GM23338 (cell line): ENCODE data around the gene LNP1. TPM values are rescaled to one million over a fixed set of nuclear protein-coding genes. Genes with fewer than 3 reads are reported as not detected.
A peak's percentile ranks its signal among the peaks of the same experiment; 100 is the strongest.

Experiments used
- ATAC-seq: fragments of 200-7000 bp; cut with Tn5 transposase; 3 replicates; pipeline ENCODE4 v1.9.1; 2020
- DNase-seq: peaks from one replicate; pipeline ENCODE4 v3.0.0-alpha.2; 2015; ENCODE audit warnings: low spot score
- H2AFZ ChIP-seq: fragments of 200-600 bp; sonication (generic); 2 replicates; pipeline ENCODE4 v1.8.0; 2016; ENCODE audit warnings: antibody characterized with exemption, mild to moderate bottlenecking, moderate library complexity
- H3F3A ChIP-seq: fragments of 200-600 bp; sonication (generic); replicated peaks from 2 replicates; pipeline ENCODE4 v1.8.0; 2017; ENCODE audit warnings: antibody characterized with exemption, mixed run types, low read depth
- H3K27ac ChIP-seq: fragments of 200-600 bp; sonication (generic); 2 replicates; pipeline ENCODE4 v1.6.1; 2016; ENCODE audit warnings: low read depth
- H3K27me3 ChIP-seq: fragments of 200-600 bp; sonication (generic); 2 replicates; pipeline ENCODE4 v1.8.0; 2016; ENCODE audit warnings: mild to moderate bottlenecking, mixed run types, moderate library complexity; ENCODE audit not compliant: insufficient read depth
- H3K36me3 ChIP-seq: fragments of 200-600 bp; sonication (generic); 2 replicates; pipeline ENCODE4 v1.8.0; 2016; ENCODE audit warnings: mild to moderate bottlenecking; ENCODE audit not compliant: insufficient read depth
- H3K4me1 ChIP-seq: fragments of 200-600 bp; sonication (generic); 2 replicates; pipeline ENCODE4 v1.8.0; 2016; ENCODE audit warnings: mild to moderate bottlenecking, moderate library complexity; ENCODE audit not compliant: insufficient read depth
- H3K4me2 ChIP-seq: fragments of 200-600 bp; sonication (generic); 2 replicates; pipeline ENCODE4 v1.7.1; 2017; ENCODE audit warnings: mixed run types
- H3K4me3 ChIP-seq: fragments of 200-600 bp; sonication (generic); 2 replicates; pipeline ENCODE4 v1.6.1; 2016; ENCODE audit warnings: mixed run types
- H3K79me2 ChIP-seq: fragments of 200-600 bp; sonication (generic); replicated peaks from 2 replicates; pipeline ENCODE4 v1.8.0; 2017; ENCODE audit warnings: mild to moderate bottlenecking; ENCODE audit not compliant: insufficient read depth
- H3K9me2 ChIP-seq: fragments of 200-600 bp; sonication (generic); 2 replicates; pipeline ENCODE4 v1.8.0; 2017; ENCODE audit not compliant: insufficient read depth
- H4K20me1 ChIP-seq: fragments of 200-600 bp; sonication (generic); replicated peaks from 2 replicates; pipeline ENCODE4 v1.8.0; 2017; ENCODE audit warnings: mild to moderate bottlenecking; ENCODE audit not compliant: insufficient read depth
- H3K27ac Mint-ChIP-seq: 2 replicates; pipeline ENCODE4 v1.8.0; 2020; ENCODE audit warnings: inconsistent platforms, mild to moderate bottlenecking, moderate library complexity, mixed read lengths
- H3K27me3 Mint-ChIP-seq: 3 replicates; pipeline ENCODE4 v1.8.0; 2022; ENCODE audit warnings: low read depth, mild to moderate bottlenecking, moderate library complexity, mixed read lengths, inconsistent platforms; ENCODE audit not compliant: insufficient read depth, poor library complexity
- H3K36me3 Mint-ChIP-seq: 3 replicates; pipeline ENCODE4 v1.8.0; 2021; ENCODE audit warnings: low read depth, mild to moderate bottlenecking, inconsistent platforms, moderate library complexity, mixed read lengths
- H3K4me1 Mint-ChIP-seq: 3 replicates; pipeline ENCODE4 v1.8.0; 2020; ENCODE audit warnings: mild to moderate bottlenecking, inconsistent platforms, mixed read lengths
- H3K4me3 Mint-ChIP-seq: 3 replicates; pipeline ENCODE4 v1.8.0; 2021; ENCODE audit warnings: moderate library complexity, mild to moderate bottlenecking, inconsistent platforms, mixed read lengths
- H3K9me3 Mint-ChIP-seq: 3 replicates; pipeline ENCODE4 v1.8.0; 2020; ENCODE audit warnings: moderate library complexity, mild to moderate bottlenecking, inconsistent platforms, mixed read lengths
- CREB1 ChIP-seq: fragments of 250-450 bp; sonication (Bioruptor Pico); IDR thresholded peaks from 2 replicates; pipeline ENCODE4 v1.5.0; 2020; ENCODE audit warnings: low read depth, mild to moderate bottlenecking, moderate library complexity
- EZH2 ChIP-seq: fragments of 200-600 bp; sonication (generic); IDR thresholded peaks from one replicate; pipeline ENCODE4 v1.8.0; 2017; ENCODE audit warnings: antibody characterized with exemption, mild to moderate bottlenecking, low read depth; ENCODE audit not compliant: unreplicated experiment
- EZH2phosphoT487 ChIP-seq: fragments of 200-600 bp; sonication (generic); IDR thresholded peaks from one replicate; pipeline ENCODE4 v1.8.1; 2018; ENCODE audit warnings: antibody characterized with exemption; ENCODE audit not compliant: unreplicated experiment
- JUNB ChIP-seq: IDR thresholded peaks from one replicate; pipeline ENCODE4 v1.6.1; 2016; ENCODE audit warnings: antibody characterized with exemption; ENCODE audit not compliant: unreplicated experiment
- NANOG ChIP-seq: IDR thresholded peaks from 2 replicates; pipeline ENCODE4 v1.6.1; 2016; ENCODE audit warnings: antibody characterized with exemption, borderline replicate concordance
- ZNF114 ChIP-seq: fragments of 250-450 bp; sonication (Bioruptor Pico); IDR thresholded peaks from 2 replicates; pipeline ENCODE4 v1.5.0; 2020; ENCODE audit warnings: mild to moderate bottlenecking, moderate library complexity
- ZNF331 ChIP-seq: fragments of 250-450 bp; sonication (Bioruptor Pico); IDR thresholded peaks from 2 replicates; pipeline ENCODE4 v1.5.0; 2020; ENCODE audit warnings: low read depth, mild to moderate bottlenecking, moderate library complexity
- polyA plus RNA-seq: library from polyadenylated mRNA; unstranded; fragments of >200 nt; fragmentation: Nextera tagmentation; extraction: Ambion mirVana; gene quantifications from 2 replicates; pipeline ENCODE4 v1.2.1, GENCODE V29; 2016
- total RNA-seq: library from RNA; depleted of rRNA; stranded (reverse); fragments of >200 nt; shearing (Covaris generic); gene quantifications from 2 replicates; pipeline ENCODE4 v1.2.3, GENCODE V29; 2014
- TF ChIP-seq, protein P1 (sequence below), 2 experiments: fragments of 200-600 bp in 1 of 2; sonication (generic) in 1 of 2; conservative IDR thresholded peaks; 2 replicates each; pipeline versions ENCODE4 v1.5.1 to v1.6.1; 2016 to 2017; ENCODE audit warnings: antibody characterized with exemption in 2 of 2, low read depth in 2 of 2, mild to moderate bottlenecking in 2 of 2, moderate library complexity in 1 of 2
- TF ChIP-seq, protein P2 (sequence below): IDR thresholded peaks from 2 replicates; pipeline ENCODE4 v1.6.1; 2016; ENCODE audit warnings: antibody characterized with exemption
- TF ChIP-seq, protein P3 (sequence below): IDR thresholded peaks from one replicate; pipeline ENCODE4 v1.6.1; 2018; ENCODE audit warnings: antibody characterized with exemption; ENCODE audit not compliant: unreplicated experiment

LNP1 gene
- total and polyA plus RNA-seq, 2 experiments from 2014 or later, result 4.7 to 6.7 TPM

DNA sequence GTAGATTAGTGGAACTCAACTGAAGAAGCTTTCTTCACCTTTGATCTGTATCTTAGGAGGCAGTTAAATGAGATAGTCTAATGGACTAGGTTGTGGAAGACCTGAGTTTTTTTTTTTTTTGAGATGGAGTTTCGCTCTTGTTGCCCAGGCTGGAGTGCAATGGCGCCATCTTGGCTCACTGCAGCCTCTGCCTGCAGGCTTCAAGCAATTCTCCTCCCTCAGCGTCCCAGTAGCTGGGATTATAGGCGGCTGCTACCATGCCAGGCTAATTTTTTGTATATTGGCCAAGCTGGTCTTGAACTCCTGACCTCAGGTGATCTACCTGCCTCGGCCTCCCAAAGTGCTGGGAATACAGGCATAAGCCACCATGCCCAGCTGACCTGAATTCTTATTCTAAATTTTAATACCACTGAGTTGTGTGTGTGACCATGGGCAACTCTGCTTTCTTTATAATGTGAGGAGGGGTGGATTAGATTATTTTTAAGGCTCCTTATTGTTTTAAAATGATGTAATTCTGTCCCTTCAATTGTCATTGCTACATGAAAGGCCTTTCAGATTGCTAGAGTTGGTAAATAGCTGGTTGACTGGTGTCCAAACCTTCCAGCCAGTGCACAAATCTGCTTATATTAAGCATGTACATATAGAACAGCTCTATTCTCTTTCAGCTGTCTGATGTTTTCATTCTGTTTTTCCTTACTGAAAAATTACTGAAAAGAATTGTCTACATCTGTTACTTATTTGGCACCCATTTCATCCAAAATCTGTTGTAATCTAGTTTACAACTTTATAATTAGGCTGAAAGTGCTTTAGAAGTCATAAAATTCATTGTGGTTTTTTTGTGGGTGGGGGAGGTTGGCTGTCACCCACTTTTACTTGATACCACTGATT, 2.3 kb downstream of the LNP1 start:
- Mint-ChIP-seq H3K27me3 (peaks cover 5% of the 10 kb centered on the region), H3K36me3 (peaks cover 28% of the 10 kb centered on the region), H3K27ac (peak overlapping the region; percentile 90), H3K4me1 (peaks cover 28% of the 10 kb centered on the region), H3K4me3 (peak overlapping the region; percentile 91), H3K9me3 (no peaks in the 10 kb centered on the region)
- Histone ChIP-seq H3F3A (no peaks in the 10 kb centered on the region), H3K36me3 (no peaks in the 10 kb centered on the region), H3K9me2 (no peaks in the 10 kb centered on the region), H2AFZ (no peak overlapping the region), H3K27me3 (no peaks in the 10 kb centered on the region), H3K79me2 (peaks cover 87% of the 10 kb centered on the region), H3K4me1 (peaks cover 16% of the 10 kb centered on the region; the same call in 1 of the 2 replicates), H4K20me1 (peaks cover 11% of the 10 kb centered on the region), H3K4me3 (peak overlapping the region; percentile 65), H3K27ac (no peak overlapping the region; the same call in 1 of the 2 replicates), H3K4me2 (peak overlapping the region; percentile 89)
- no peak for ATAC-seq
- DNase-seq, result peak; percentile 35
- no peak for TF ChIP-seq ZNF114 (CRISPR knock-in tag)
- TF ChIP-seq, protein P1, sequence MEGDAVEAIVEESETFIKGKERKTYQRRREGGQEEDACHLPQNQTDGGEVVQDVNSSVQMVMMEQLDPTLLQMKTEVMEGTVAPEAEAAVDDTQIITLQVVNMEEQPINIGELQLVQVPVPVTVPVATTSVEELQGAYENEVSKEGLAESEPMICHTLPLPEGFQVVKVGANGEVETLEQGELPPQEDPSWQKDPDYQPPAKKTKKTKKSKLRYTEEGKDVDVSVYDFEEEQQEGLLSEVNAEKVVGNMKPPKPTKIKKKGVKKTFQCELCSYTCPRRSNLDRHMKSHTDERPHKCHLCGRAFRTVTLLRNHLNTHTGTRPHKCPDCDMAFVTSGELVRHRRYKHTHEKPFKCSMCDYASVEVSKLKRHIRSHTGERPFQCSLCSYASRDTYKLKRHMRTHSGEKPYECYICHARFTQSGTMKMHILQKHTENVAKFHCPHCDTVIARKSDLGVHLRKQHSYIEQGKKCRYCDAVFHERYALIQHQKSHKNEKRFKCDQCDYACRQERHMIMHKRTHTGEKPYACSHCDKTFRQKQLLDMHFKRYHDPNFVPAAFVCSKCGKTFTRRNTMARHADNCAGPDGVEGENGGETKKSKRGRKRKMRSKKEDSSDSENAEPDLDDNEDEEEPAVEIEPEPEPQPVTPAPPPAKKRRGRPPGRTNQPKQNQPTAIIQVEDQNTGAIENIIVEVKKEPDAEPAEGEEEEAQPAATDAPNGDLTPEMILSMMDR (conservative IDR thresholded peaks at IDR 0.05; ENCODE audit: low read depth in 2 of 2), result peak in 1 of 2 experiments; percentile 30; a peak in 3 of 4 replicates

DNA sequence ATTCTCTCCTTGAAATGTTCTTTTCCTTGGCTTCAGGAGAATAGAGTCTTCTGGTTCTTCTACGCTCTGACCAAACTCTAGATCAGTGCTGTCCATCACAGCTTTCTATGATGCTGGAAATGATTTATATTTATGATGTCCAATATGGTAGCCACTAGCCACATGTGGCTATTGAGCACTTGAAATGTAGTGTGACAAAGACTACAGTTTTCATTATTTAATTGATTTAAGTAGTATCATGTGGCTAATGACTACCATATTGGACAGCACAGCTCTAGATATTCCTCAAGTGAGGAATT, 2.9 kb downstream of the LNP1 start:
- H3K4me3 Mint-ChIP-seq, result peak overlapping the region; percentile 91
- H3K36me3 ChIP-seq, result no peaks in the 10 kb centered on the region
- ATAC-seq, result no peak
- no peak for TF ChIP-seq CREB1 (CRISPR knock-in tag)
- no peak for TF ChIP-seq ZNF114 (CRISPR knock-in tag)
- no peak for TF ChIP-seq EZH2
- no peak for TF ChIP-seq JUNB
- TF ChIP-seq ZNF331 (CRISPR knock-in tag), result no peak
- TF ChIP-seq, protein P2, sequence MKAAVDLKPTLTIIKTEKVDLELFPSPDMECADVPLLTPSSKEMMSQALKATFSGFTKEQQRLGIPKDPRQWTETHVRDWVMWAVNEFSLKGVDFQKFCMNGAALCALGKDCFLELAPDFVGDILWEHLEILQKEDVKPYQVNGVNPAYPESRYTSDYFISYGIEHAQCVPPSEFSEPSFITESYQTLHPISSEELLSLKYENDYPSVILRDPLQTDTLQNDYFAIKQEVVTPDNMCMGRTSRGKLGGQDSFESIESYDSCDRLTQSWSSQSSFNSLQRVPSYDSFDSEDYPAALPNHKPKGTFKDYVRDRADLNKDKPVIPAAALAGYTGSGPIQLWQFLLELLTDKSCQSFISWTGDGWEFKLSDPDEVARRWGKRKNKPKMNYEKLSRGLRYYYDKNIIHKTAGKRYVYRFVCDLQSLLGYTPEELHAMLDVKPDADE, result no peak
- no peak for TF ChIP-seq EZH2phosphoT487
- TF ChIP-seq, protein P1 (conservative IDR thresholded peaks at IDR 0.05; ENCODE audit: low read depth in 2 of 2), result no peak
- TF ChIP-seq, protein P3, sequence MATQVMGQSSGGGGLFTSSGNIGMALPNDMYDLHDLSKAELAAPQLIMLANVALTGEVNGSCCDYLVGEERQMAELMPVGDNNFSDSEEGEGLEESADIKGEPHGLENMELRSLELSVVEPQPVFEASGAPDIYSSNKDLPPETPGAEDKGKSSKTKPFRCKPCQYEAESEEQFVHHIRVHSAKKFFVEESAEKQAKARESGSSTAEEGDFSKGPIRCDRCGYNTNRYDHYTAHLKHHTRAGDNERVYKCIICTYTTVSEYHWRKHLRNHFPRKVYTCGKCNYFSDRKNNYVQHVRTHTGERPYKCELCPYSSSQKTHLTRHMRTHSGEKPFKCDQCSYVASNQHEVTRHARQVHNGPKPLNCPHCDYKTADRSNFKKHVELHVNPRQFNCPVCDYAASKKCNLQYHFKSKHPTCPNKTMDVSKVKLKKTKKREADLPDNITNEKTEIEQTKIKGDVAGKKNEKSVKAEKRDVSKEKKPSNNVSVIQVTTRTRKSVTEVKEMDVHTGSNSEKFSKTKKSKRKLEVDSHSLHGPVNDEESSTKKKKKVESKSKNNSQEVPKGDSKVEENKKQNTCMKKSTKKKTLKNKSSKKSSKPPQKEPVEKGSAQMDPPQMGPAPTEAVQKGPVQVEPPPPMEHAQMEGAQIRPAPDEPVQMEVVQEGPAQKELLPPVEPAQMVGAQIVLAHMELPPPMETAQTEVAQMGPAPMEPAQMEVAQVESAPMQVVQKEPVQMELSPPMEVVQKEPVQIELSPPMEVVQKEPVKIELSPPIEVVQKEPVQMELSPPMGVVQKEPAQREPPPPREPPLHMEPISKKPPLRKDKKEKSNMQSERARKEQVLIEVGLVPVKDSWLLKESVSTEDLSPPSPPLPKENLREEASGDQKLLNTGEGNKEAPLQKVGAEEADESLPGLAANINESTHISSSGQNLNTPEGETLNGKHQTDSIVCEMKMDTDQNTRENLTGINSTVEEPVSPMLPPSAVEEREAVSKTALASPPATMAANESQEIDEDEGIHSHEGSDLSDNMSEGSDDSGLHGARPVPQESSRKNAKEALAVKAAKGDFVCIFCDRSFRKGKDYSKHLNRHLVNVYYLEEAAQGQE, result no peak
- TF ChIP-seq NANOG, result no peak

More for the DNA sequence above, 2.9 kb downstream of the LNP1 start:
- Histone ChIP-seq H3K4me1 (peaks cover 16% of the 10 kb centered on the region; the same call in 1 of the 2 replicates), H3F3A (no peaks in the 10 kb centered on the region), H3K27me3 (no peaks in the 10 kb centered on the region), H2AFZ (no peak overlapping the region), H3K9me2 (no peaks in the 10 kb centered on the region), H3K4me2 (peak overlapping the region; percentile 89), H3K4me3 (peak overlapping the region; percentile 65), H3K27ac (no peak overlapping the region), H3K79me2 (peaks cover 85% of the 10 kb centered on the region), H4K20me1 (peaks cover 11% of the 10 kb centered on the region)
- peaks cover 31% of the 10 kb centered on the region for H3K36me3 Mint-ChIP-seq
- no peak overlapping the region for H3K27ac Mint-ChIP-seq
- peaks cover 5% of the 10 kb centered on the region for H3K27me3 Mint-ChIP-seq
- no peak for DNase-seq
- H3K4me1 Mint-ChIP-seq, result peaks cover 27% of the 10 kb centered on the region
- no peaks in the 10 kb centered on the region for H3K9me3 Mint-ChIP-seq
